Middle frontal gyrus (tissue), 1 donor: Measurements from ENCODE around the gene IKZF5.

Source experiments
- DNase-seq: peaks from one replicate; pipeline ENCODE4 v3.0.0-alpha.2; 2015; ENCODE audit warnings: low spot score; ENCODE audit errors: extremely low spot score

The IKZF5 gene

DNA sequence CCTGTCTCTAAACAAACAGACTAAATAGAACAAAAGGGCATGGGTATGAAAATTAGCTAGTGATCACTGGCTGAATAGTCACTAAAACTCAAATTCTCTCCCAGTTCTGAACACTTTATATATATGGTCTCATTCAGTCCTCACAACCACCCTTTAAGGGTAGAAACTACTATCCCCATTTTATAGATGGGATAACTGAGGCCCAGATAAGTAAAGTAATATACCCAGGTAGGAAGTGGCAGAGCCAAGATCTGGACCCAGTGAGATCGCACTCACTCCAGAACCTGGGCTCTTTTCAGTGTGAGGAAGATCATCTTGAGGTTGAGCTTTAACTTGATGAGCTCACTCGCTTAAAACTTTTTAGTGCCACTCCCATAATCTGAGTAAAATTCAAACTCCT lies 23.9 kb downstream of the IKZF5 start:
- no peak for DNase-seq

DNA sequence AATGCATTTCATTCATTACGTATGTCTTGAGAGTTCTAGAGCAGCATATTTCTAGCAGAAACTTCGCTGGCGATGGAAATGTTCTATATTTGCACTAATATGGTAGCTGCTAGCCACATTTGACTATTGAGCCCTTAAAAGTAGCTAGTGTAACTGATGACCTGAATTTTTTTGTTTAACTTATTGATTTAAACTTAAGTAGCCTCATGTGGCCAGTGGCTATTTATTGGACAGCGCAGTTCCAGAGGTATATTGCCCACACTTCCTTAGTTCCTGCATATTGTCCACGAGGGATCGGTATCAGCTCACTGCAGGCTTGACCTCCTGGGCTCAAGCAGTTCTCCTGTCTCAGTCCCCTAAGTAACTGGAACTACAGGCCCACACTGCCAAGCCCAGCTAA lies 24.7 kb downstream of the IKZF5 start:
- no peak for DNase-seq

DNA sequence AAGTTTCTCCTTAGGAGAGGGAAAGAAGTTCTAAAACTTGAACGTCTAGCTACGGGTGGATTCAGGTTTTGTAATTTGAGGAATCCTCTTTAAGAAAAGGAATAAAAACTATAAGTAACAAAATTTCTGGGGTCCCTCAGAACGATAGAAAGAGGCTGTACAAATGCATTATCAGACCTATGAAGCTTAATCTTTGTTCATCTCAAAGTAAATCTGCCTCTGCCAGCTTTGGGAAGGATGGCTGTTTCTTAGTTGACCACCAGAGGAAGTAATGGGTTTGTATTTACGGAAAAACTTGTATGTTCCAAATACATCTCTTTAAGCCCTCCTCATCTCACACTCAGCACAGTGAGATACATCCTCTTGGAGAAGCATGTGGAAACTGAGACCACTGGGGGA lies 27.5 kb downstream of the IKZF5 start:
- no peak for DNase-seq

DNA sequence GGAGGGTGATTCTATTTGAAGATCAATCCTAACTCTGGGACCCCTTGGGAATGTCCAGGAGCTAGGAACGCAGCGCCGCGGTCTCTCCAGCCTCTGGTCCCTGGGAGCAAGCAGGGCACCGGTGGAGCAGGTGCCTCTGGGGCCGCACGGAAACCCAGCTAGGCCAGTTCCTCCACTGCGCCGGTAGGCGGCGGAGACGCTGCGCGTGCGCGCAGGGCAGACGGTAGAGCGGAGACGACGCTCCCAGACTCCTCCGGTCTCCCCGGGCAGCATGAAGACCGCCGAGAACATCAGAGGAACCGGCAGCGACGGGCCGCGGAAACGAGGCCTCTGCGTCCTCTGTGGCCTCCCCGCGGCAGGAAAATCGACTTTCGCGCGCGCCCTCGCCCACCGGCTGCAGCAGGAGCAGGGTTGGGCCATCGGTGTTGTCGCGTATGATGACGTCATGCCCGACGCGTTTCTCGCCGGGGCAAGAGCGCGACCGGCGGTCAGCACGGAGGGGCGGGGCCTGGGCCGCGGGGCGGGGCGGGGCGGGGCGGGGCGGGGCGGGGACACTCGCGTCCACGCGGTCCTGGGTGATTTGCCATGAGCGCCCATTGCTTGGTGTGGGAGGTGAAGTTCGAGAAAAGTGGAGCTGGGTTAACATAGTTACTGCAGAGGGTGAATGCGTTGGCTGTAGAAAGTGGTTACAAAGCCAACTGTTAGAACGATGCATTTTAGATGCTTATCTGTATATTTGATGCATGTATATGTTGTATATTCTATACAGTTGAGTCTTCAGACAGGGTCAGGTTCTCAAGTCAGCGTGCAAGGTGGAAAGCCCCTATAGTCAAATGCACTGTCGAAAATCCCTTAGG lies 28.2 kb downstream of the IKZF5 start, which contains the start of gene PSTK:
Gene PSTK (plus strand): TSS at position 193 of the 857 bp plus-strand sequence. CDS start 79 bp downstream, at position 272.
- DNase-seq: peak; percentile 76

DNA sequence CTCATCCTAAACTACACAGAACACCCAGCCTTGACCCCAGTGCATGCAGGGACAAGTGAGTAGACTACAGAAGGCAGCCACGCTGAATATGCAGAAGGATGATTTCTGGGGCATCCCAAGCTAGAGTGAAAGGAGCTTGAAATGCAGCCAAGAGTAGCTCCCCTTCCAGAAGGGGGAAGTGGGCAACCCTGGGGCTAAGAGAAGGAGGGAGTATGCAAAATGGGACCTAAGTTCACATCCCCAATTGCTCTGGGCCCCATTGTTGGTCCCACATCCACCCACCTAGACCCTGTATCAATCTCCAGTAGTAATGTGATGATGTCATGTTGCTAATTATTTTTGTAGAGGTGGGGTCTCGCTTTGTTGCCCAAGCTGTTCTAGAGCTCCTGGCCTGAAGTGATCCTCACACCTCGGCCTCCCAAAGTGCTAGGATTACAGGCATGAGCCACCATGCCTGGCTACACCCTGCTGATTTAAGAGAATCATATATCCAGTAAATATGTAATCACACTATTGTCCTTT lies 34.0 kb downstream of the IKZF5 start:
- DNase-seq: no peak

DNA sequence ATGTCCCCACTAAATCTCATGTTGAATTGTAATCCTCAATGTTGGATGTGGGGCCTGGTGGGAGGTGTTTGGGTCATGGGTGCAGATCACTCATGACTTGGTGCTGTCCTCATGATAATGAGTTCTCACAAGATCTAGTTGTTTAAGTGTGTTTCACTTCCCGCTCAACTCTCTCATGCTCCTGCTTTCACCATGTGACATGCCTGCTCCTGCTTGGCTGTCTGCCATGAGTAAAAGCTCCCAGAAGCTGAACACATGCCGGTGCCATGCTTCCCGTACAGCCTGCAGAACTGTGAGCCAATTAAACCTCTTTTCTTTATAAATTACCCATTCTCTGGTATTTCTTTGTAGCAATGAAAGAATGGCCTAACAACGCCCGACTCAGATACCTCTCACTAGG lies 34.6 kb downstream of the IKZF5 start:
- no peak for DNase-seq

DNA sequence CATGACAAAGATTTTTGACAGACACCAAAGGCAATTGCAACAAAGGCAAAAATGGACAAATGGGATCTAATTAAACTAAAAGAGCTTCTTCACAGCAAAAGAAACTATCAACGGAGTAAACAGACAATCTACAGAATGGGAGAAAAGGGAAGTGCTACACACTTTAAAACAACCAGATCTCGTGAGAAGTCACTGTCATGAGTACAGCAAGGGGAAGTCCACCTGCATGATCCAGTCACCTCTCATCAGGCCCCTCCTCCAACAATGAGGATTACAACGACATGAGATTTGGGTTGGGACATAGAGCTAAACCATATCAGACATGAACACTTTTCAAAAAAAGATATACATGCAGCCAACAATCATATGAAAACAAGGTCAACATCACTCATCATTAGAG lies 39.9 kb downstream of the IKZF5 start:
- no peak for DNase-seq

DNA sequence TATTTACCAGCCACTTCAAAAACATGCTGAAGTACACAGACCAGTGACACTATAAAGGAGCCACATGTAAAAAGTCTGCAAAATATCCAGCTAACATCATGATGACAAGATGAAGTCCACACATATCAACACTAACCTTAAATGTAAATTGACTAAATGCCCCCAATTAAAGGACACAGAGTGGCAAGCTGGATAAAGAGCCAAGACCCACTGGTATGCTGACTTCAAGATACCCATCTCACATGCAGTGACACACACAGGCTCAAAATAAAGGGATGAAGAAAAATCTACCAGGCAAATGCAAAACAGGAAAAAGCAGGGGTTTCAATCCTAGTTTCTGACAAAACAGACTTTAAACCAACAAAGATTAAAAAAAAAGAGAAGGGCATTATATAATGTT lies 41.7 kb downstream of the IKZF5 start:
- DNase-seq: no peak

DNA sequence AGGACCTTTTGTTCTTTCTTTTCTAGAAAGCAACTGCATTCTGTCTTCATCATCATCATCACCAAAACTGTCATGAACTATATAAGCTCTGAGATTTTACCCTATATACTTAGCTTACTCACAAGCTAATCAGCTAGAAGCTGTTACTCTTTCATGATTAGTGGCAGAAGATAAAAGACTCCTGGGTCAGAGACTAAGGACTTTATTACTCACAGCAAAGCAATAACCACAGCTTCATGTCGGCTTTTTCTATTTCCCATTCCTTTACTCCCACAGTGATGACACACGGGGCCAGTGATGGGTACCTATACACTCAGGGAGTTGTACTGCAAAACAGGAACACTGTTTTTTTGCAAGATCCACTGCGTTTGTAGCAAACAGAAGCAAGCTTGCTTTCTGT lies 46.2 kb downstream of the IKZF5 start:
- DNase-seq: no peak

DNA sequence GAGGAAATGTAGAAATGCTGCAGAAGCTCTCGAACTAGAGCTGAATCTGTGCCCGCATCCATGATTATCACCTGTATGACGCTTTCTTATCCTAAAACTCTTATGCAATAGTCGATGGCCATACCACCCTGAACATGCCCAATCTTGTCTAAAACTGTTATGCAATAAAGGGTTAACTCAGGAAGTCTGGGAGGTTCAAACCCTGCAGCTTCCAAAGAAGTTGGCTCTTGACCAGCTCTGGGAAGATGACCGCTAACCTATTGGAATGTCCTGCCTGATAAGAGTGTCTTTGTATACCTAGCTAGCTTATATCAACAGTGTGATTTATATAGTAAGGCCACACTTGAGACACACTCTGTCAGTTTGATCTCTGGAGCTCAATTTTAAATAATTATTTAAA lies 51.1 kb downstream of the IKZF5 start:
- DNase-seq: no peak

DNA sequence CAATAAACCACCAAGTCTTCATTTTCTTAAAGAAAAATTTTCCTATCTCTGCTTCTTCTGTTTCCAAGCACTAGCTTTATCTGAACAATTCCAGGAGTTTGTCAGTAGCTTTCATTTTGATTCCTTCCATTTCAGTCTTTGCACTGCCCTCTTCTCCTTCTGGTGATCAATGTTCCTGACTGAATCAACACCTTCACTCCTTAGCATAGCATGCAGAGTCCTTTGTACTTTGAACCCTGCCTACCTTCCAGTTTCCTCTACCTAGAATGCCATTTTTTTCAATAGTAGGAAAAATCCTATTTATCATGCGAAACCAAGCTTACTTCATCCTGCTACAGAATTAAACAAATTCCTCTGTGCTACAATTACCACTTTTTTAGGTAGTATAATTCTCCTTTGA lies 52.7 kb downstream of the IKZF5 start:
- DNase-seq: no peak

DNA sequence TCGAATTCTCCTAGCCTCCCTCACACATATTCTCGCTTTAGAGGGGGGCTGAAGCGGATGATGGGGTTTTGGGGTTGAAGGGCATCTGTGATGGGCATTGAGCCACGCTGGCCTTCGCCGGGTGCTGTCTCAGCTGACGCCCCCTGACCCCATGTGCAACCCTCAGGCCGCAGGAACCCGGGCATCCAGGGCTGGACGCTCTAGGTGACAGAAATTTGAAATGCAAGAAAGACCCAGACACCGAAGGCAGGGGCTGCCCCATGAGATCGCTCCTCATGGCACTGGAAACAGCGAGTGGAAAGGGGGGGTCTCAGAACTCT lies 53.9 kb downstream of the IKZF5 start:
- DNase-seq: no peak

DNA sequence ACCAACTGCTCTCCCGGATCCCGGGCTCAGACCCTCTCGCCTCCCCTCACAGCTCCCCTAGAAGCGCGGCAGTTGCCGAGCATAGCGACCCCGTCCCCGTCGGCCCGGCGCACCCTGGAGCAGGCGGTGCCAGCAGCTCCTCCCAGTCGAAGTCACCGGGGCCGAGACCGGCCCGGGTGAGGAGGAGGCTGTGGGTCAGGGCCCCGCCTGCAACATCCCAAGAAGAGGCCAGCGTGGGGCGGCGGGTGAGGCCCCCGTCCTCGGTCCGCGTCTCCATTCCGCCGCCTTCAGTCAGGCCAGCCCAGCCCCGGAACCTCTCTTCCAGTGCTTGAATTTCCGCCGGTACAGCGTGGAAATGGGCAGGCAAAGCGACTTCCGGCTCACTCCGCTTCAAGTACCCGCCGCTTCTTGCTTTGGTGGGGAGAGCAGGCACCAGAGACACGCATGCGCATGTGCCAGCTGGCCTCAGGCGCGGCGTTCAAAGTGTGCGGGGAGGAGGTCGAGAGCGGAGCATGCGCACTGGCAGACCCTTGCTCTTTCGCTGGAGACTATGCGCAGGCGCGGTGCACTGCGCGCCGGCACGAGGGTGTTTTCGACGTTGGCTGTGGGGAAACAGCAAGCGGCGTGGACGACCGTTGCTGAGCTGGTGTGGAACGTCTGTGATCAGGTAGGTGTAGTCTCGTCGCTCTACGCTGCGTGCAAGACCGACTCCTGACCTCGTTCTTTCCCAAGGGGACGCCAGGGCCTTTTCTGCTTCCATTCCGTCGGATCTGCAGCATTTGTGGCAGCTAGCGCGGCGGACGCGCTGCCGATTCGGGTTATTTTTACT lies 54.5 kb downstream of the IKZF5 start, which contains the start of gene C10orf88:
Gene C10orf88 (minus strand): TSS at position 326 of the 829 bp plus-strand sequence. CDS start 49 bp downstream, at position 277.
- peak; percentile 96 for DNase-seq

DNA sequence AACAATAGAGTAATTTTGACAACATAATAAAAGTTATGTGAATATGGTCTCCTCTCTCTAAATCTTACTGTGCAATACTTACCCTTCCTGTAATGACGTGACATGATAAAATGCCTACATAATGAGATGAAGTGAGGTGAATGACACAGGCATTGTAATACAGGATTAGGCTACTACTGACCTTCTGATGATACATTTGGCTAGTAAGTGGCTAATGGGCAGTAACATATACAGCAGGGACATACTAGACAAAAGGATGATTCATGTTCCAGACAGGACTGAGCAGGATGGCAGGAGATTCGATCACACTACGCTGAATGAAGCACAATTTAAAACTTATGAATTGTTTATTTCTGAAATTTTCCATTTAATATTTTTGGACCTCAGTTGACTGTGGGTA lies 59.3 kb downstream of the IKZF5 start:
- no peak for DNase-seq
